GM19239 (cell line): ENCODE data around the gene ZNF516.

Source experiments
- DNase-seq: peaks from one replicate; pipeline ENCODE4 v3.0.0; 2011; ENCODE audit warnings: low spot score; ENCODE audit not compliant: insufficient read length
- FAIRE-seq: peaks from 2 replicates; lab custom pipeline; 2011; peaks lifted over from hg19 to GRCh38; lab: Jason Lieb, UNC

ZNF516 gene

GRCh38 chr18:76357585-76358260, 137.3 kb downstream of the ZNF516 start:
- no peak for FAIRE-seq
- DNase-seq, result no peak

GRCh38 chr18:76357174-76357573, 137.9 kb downstream of the ZNF516 start:
- DNase-seq, result no peak
- FAIRE-seq, result no peak

- DNase-seq (no peak), FAIRE-seq (no peak)
Observed at GRCh38 chr18:76356666-76357065, 138.4 kb downstream of the ZNF516 start.

GRCh38 chr18:76354348-76354747, 140.7 kb downstream of the ZNF516 start:
- FAIRE-seq (no peak), DNase-seq (no peak)

GRCh38 chr18:76353500-76353899, 141.5 kb downstream of the ZNF516 start:
- FAIRE-seq (no peak), DNase-seq (no peak)

- FAIRE-seq (no peak), DNase-seq (no peak)
Observed at GRCh38 chr18:76353046-76353445, 142.0 kb downstream of the ZNF516 start.

GRCh38 chr18:76351961-76352581, 143.0 kb downstream of the ZNF516 start:
- no peak for FAIRE-seq
- no peak for DNase-seq

GRCh38 chr18:76350134-76351025, 144.7 kb downstream of the ZNF516 start:
- FAIRE-seq (no peak), DNase-seq (no peak)

- FAIRE-seq (peak; percentile 75), DNase-seq (peak; percentile 70)
Observed at GRCh38 chr18:76349067-76349715, 145.9 kb downstream of the ZNF516 start.

- no peak for FAIRE-seq
- DNase-seq, result no peak
Observed at GRCh38 chr18:76348267-76349066, 146.6 kb downstream of the ZNF516 start.

GRCh38 chr18:76347341-76347740, 147.7 kb downstream of the ZNF516 start:
- no peak for FAIRE-seq
- DNase-seq, result no peak

- DNase-seq (no peak), FAIRE-seq (no peak)
Observed at GRCh38 chr18:76346490-76347130, 148.4 kb downstream of the ZNF516 start.

- FAIRE-seq, result no peak
- no peak for DNase-seq
Observed at GRCh38 chr18:76345901-76346300, 149.1 kb downstream of the ZNF516 start.

GRCh38 chr18:76343938-76344569, 151.0 kb downstream of the ZNF516 start:
- DNase-seq (no peak), FAIRE-seq (no peak)

GRCh38 chr18:76340410-76340809, 154.6 kb downstream of the ZNF516 start:
- FAIRE-seq (no peak), DNase-seq (no peak)

GRCh38 chr18:76339246-76339620, 155.8 kb downstream of the ZNF516 start:
- FAIRE-seq, result no peak
- DNase-seq, result no peak

GRCh38 chr18:76338619-76339245, 156.3 kb downstream of the ZNF516 start:
- DNase-seq (no peak), FAIRE-seq (no peak)

- no peak for FAIRE-seq
- DNase-seq, result no peak
Observed at GRCh38 chr18:76338088-76338487, 157.0 kb downstream of the ZNF516 start.
